ES-I3 (cell line): ENCODE measurements around the gene ZBTB7B.
A peak's percentile ranks its signal among the peaks of the same experiment; 100 is the strongest.

ENCODE experiments used
- H3K36me3 ChIP-seq: 2 replicates; pipeline ENCODE4 v1.6.1; 2013; ENCODE audit warnings: mild to moderate bottlenecking, low read length, control low read depth, moderate library complexity; ENCODE audit not compliant: insufficient read depth
- H3K4me1 ChIP-seq: 2 replicates; pipeline ENCODE4 v1.6.1; 2013; ENCODE audit warnings: mild to moderate bottlenecking, control low read depth, low read length; ENCODE audit not compliant: insufficient read depth
- H3K9ac ChIP-seq: 2 replicates; pipeline ENCODE4 v1.6.1; 2013; ENCODE audit warnings: low read depth, mild to moderate bottlenecking, low read length, moderate library complexity
- H3K9me3 ChIP-seq: 2 replicates; pipeline ENCODE4 v1.6.1; 2013; ENCODE audit warnings: mild to moderate bottlenecking, low read length, moderate library complexity; ENCODE audit not compliant: control insufficient read depth, insufficient read depth

Gene ZBTB7B

GRCh38 chr1:155000726-155001424 lies 1.7 kb upstream of the ZBTB7B start:
- no peaks in the 10 kb centered on the region for H3K9me3 ChIP-seq
- H3K36me3 ChIP-seq: no peaks in the 10 kb centered on the region
- H3K9ac ChIP-seq: peak overlapping the region; percentile 89
- peaks cover 7% of the 10 kb centered on the region; the same call in 1 of the 2 replicates for H3K4me1 ChIP-seq

- no peaks in the 10 kb centered on the region for H3K36me3 ChIP-seq
- H3K4me1 ChIP-seq: peaks cover 7% of the 10 kb centered on the region; the same call in 1 of the 2 replicates
- H3K9ac ChIP-seq: peak overlapping the region; percentile 89
- no peaks in the 10 kb centered on the region for H3K9me3 ChIP-seq
Measured at GRCh38 chr1:155001425-155001674, 1.3 kb upstream of the ZBTB7B start.

- no peaks in the 10 kb centered on the region for H3K36me3 ChIP-seq
- H3K9me3 ChIP-seq: no peaks in the 10 kb centered on the region
- peak overlapping the region; percentile 89 for H3K9ac ChIP-seq
- peaks cover 7% of the 10 kb centered on the region; the same call in 1 of the 2 replicates for H3K4me1 ChIP-seq
Measured at GRCh38 chr1:155001675-155002463, 733 bp upstream of the ZBTB7B start.

GRCh38 chr1:155003227-155003765 lies 694 bp downstream of the ZBTB7B start:
- Histone ChIP-seq H3K9ac (peak overlapping the region; percentile 85), H3K36me3 (no peaks in the 10 kb centered on the region), H3K4me1 (peaks cover 10% of the 10 kb centered on the region; the same call in 1 of the 2 replicates)

GRCh38 chr1:155003766-155004351 lies 1.3 kb downstream of the ZBTB7B start:
- Histone ChIP-seq H3K4me1 (peaks cover 13% of the 10 kb centered on the region; the same call in 1 of the 2 replicates), H3K9me3 (no peaks in the 10 kb centered on the region), H3K9ac (peak overlapping the region; percentile 85), H3K36me3 (no peaks in the 10 kb centered on the region)

More at GRCh38 chr1:155003227-155003765, 694 bp downstream of the ZBTB7B start:
- H3K9me3 ChIP-seq: no peaks in the 10 kb centered on the region

GRCh38 chr1:155004352-155005075 lies 1.9 kb downstream of the ZBTB7B start:
- Histone ChIP-seq H3K36me3 (no peaks in the 10 kb centered on the region), H3K4me1 (peaks cover 13% of the 10 kb centered on the region; the same call in 1 of the 2 replicates), H3K9ac (peak overlapping the region; percentile 85), H3K9me3 (no peaks in the 10 kb centered on the region)

GRCh38 chr1:155005076-155006011 lies 2.7 kb downstream of the ZBTB7B start:
- H3K9ac ChIP-seq: no peak overlapping the region
- H3K36me3 ChIP-seq: no peaks in the 10 kb centered on the region
- peaks cover 13% of the 10 kb centered on the region; the same call in 1 of the 2 replicates for H3K4me1 ChIP-seq
- no peaks in the 10 kb centered on the region for H3K9me3 ChIP-seq

GRCh38 chr1:155006601-155007101 lies 4.0 kb downstream of the ZBTB7B start:
- no peaks in the 10 kb centered on the region for H3K9me3 ChIP-seq
- H3K4me1 ChIP-seq: peaks cover 15% of the 10 kb centered on the region; the same call in 1 of the 2 replicates
- H3K36me3 ChIP-seq: no peaks in the 10 kb centered on the region
- H3K9ac ChIP-seq: no peak overlapping the region

- Histone ChIP-seq H3K4me1 (peaks cover 19% of the 10 kb centered on the region; the same call in 1 of the 2 replicates), H3K9me3 (no peaks in the 10 kb centered on the region), H3K36me3 (no peaks in the 10 kb centered on the region), H3K9ac (no peak overlapping the region)
Measured at GRCh38 chr1:155007251-155007828, 4.7 kb downstream of the ZBTB7B start.

- peaks cover 23% of the 10 kb centered on the region; the same call in 1 of the 2 replicates for H3K4me1 ChIP-seq
Measured at GRCh38 chr1:155008015-155008941, 5.7 kb downstream of the ZBTB7B start.

GRCh38 chr1:155009221-155009711 lies 6.7 kb downstream of the ZBTB7B start:
- Histone ChIP-seq H3K9me3 (no peaks in the 10 kb centered on the region), H3K9ac (no peak overlapping the region), H3K4me1 (peaks cover 27% of the 10 kb centered on the region; the same call in 1 of the 2 replicates), H3K36me3 (no peaks in the 10 kb centered on the region)

More at GRCh38 chr1:155008015-155008941, 5.7 kb downstream of the ZBTB7B start:
- Histone ChIP-seq H3K36me3 (no peaks in the 10 kb centered on the region), H3K9ac (peak overlapping the region; percentile 39), H3K9me3 (no peaks in the 10 kb centered on the region)

- H3K4me1 ChIP-seq: peaks cover 22% of the 10 kb centered on the region; the same call in 1 of the 2 replicates
- no peaks in the 10 kb centered on the region for H3K9me3 ChIP-seq
- no peaks in the 10 kb centered on the region for H3K36me3 ChIP-seq
- H3K9ac ChIP-seq: no peak overlapping the region
Measured at GRCh38 chr1:155009742-155010141, 7.1 kb downstream of the ZBTB7B start.
